Measurements from ENCODE around the gene PCSK5. TPM values are rescaled to one million over a fixed set of nuclear protein-coding genes. Genes with fewer than 3 reads are reported as not detected.
"Not testable (repeated sequence)": the region's sequence is repeated elsewhere in the genome, so short reads cannot be mapped to it uniquely, and the experiment has no call there.

Gene PCSK5
- total RNA-seq, 6 experiments from 2014 or later, result 1.4 to 5.8 (median 3.5) TPM

DNA sequence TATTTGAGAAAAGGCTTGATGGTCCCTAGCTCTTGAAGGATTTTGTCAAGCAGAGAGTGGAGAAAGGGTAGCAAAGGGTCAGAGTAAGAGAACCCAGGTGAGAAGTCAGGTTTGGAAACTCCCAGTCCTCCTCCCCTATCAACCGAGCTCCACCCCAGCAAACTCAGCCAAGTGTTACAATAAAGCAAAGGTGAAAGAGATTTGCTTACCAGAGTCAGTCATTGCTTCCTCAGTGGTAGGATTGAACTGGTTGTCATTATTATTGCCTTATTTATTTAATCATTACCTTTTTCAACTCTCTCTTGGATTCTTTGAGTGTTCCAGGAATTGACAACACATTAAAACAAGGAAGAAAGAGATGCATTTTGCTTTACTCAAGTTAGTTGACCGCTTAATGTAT lies 423.3 kb downstream of the PCSK5 start:
- no peaks in the 10 kb centered on the region for H3K27me3 ChIP-seq
- no peaks in the 10 kb centered on the region for H3K4me1 ChIP-seq
- 65% methylated on average over 2 of the region's 2 CpGs for WGBS (ENCODE audit: insufficient coverage, low coverage, low lambda C conversion rate, missing lambda C conversion rate)
- DNase-seq (no peak), ATAC-seq (peak in 3 of 4 donors; percentile 23 to 54 (median 32))
- intact Hi-C loops (cut with DNase I), result no loop called here
- no peak for TF ChIP-seq POLR2A (IDR thresholded peaks at IDR 0.05)
- TF ChIP-seq, protein P1, sequence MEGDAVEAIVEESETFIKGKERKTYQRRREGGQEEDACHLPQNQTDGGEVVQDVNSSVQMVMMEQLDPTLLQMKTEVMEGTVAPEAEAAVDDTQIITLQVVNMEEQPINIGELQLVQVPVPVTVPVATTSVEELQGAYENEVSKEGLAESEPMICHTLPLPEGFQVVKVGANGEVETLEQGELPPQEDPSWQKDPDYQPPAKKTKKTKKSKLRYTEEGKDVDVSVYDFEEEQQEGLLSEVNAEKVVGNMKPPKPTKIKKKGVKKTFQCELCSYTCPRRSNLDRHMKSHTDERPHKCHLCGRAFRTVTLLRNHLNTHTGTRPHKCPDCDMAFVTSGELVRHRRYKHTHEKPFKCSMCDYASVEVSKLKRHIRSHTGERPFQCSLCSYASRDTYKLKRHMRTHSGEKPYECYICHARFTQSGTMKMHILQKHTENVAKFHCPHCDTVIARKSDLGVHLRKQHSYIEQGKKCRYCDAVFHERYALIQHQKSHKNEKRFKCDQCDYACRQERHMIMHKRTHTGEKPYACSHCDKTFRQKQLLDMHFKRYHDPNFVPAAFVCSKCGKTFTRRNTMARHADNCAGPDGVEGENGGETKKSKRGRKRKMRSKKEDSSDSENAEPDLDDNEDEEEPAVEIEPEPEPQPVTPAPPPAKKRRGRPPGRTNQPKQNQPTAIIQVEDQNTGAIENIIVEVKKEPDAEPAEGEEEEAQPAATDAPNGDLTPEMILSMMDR (IDR thresholded peaks at IDR 0.05), result no peak
- no peaks in the 10 kb centered on the region for H3K36me3 ChIP-seq
- H3K9me3 ChIP-seq, result no peaks in the 10 kb centered on the region
- H3K4me3 ChIP-seq, result no peak overlapping the region
- H3K27ac ChIP-seq, result no peak overlapping the region

DNA sequence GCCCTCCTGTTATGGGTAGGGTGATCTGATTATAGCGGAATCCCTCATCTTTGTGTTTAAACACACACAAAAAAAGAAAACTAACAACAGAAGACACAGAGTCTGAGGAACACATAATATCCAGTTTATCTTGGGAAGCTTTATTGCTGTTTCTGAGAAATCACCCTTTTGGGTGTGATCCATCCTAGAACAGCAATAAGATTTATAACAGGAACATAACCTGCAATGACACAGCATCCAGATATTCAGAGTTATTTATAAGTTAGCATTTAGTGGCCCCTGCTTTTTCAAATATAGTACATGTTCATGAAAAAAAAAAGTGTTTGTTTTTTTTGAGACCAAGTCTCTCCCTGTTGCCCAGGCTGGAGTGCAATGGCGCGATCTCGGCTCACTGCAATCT lies 423.8 kb downstream of the PCSK5 start:
- no peak for TF ChIP-seq POLR2A (IDR thresholded peaks at IDR 0.05)
- TF ChIP-seq, protein P1 (IDR thresholded peaks at IDR 0.05), result no peak
- no peak for DNase-seq
- Histone ChIP-seq H3K4me1 (no peaks in the 10 kb centered on the region), H3K4me3 (no peak overlapping the region), H3K36me3 (no peaks in the 10 kb centered on the region), H3K27me3 (no peaks in the 10 kb centered on the region), H3K27ac (no peak overlapping the region), H3K9me3 (no peaks in the 10 kb centered on the region)
- ATAC-seq, result no peak
- WGBS (ENCODE audit: insufficient coverage, low coverage, low lambda C conversion rate, missing lambda C conversion rate), result 96% methylated on average over 4 of the region's 4 CpGs
- intact Hi-C loops (cut with DNase I), result no loop called here

DNA sequence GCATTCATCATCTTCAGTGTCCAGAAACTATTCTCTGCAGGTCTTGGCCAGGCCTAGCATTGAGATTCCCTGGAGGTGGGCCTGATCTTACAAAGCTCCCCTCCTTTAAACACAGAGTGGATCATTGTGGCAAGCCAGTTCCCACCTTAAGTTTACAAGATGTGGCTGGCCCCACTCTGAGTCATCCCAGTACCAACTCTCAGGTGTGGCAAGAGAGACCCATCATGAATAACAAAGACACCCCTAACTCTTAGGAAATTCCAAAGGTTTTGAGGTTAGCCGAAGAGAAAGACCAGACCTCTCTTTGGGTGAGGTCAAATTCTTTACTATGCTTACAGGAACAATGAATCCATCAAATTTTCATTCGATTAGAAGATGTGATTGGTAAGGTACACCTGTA lies 425.6 kb downstream of the PCSK5 start:
- Histone ChIP-seq H3K4me1 (no peaks in the 10 kb centered on the region), H3K9me3 (no peaks in the 10 kb centered on the region), H3K36me3 (no peaks in the 10 kb centered on the region), H3K27ac (no peak overlapping the region), H3K27me3 (no peaks in the 10 kb centered on the region), H3K4me3 (no peak overlapping the region)
- intact Hi-C loops (cut with DNase I), result no loop called here
- TF ChIP-seq, protein P1 (IDR thresholded peaks at IDR 0.05), result no peak
- no peak for TF ChIP-seq POLR2A (IDR thresholded peaks at IDR 0.05)
- 84% methylated on average over 2 of the region's 2 CpGs for WGBS (ENCODE audit: insufficient coverage, low coverage, low lambda C conversion rate, missing lambda C conversion rate)
- DNase-seq (no peak), ATAC-seq (no peak)

DNA sequence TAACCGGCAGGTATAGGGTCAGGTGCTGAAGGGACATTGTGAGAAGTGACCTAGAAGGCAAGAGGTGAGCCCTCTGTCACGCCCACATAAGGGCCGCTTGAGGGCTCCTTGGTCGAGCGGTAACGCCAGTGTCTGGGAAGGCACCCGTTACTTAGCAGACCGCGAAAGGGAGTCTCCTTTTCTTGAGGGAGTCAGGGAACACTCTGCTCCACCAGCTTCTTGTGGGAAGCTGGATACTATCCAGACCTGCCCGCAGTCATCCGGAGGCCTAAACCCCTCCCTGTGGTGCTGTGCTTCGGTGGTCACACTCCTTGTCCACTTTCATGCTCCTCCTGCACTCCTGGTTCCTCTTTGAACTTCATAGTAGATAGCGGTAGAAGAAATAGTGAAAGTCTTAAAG lies 429.0 kb downstream of the PCSK5 start:
- WGBS (ENCODE audit: insufficient coverage, low coverage, low lambda C conversion rate, missing lambda C conversion rate), result 85% methylated on average over 2 of the region's 13 CpGs
- DNase-seq; ATAC-seq; H3K36me3 ChIP-seq; H3K27me3 ChIP-seq; H3K4me3 ChIP-seq; intact Hi-C loops (cut with DNase I); H3K4me1 ChIP-seq; H3K27ac ChIP-seq; H3K9me3 ChIP-seq: not testable (repeated sequence)

DNA sequence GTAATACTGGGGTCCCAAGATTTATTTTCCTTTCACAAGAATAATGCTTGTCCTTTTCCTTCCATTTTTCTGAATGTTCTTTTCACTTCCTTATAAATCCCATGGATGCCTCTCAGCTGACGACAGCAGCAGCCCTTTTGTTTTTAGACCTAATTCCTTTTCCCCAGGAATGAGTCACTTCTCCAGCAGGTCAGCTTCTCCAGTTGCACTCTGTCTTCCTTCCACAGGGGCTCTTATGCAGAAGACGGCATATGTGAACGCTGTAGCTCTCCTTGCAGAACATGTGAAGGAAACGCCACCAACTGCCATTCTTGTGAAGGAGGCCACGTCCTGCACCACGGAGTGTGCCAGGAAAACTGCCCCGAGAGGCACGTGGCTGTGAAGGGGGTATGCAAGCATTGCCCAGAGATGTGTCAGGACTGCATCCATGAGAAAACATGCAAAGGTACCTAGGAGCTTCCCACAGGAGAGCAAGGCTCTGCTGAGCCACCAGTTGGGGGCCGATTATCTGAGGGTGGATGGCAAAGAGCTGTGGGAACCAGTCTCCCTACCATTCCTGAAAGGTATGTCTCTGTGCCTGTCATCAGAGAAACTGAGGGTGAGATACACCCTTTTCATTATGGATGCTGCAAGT lies 430.8 kb downstream of the PCSK5 start:
- no peak overlapping the region for H3K27ac ChIP-seq
- WGBS (ENCODE audit: insufficient coverage, low coverage, low lambda C conversion rate, missing lambda C conversion rate), result 87% methylated on average over 8 of the region's 9 CpGs
- DNase-seq, result no peak
- TF ChIP-seq POLR2A (IDR thresholded peaks at IDR 0.05), result no peak
- TF ChIP-seq, protein P1 (IDR thresholded peaks at IDR 0.05), result no peak
- H3K27me3 ChIP-seq, result no peaks in the 10 kb centered on the region
- intact Hi-C loops (cut with DNase I), result no loop called here
- no peaks in the 10 kb centered on the region for H3K4me1 ChIP-seq
- no peaks in the 10 kb centered on the region for H3K9me3 ChIP-seq
- no peak for ATAC-seq
- H3K36me3 ChIP-seq, result no peaks in the 10 kb centered on the region
- no peak overlapping the region for H3K4me3 ChIP-seq

Data from right lobe of liver (tissue), 6 donors.